NAMALWA (cell line): Measurements from ENCODE around the gene EPHA6.
A peak's percentile ranks its signal among the peaks of the same experiment; 100 is the strongest.

Experiments used
- DNase-seq: peaks from one replicate; pipeline ENCODE4 v3.0.0-alpha.2; 2015; ENCODE audit warnings: low spot score

Gene EPHA6

GRCh38 chr3:97706226-97706625 is 891.8 kb downstream of the EPHA6 start:
- DNase-seq, result no peak

GRCh38 chr3:97711654-97712053 is 897.3 kb downstream of the EPHA6 start:
- DNase-seq, result no peak

GRCh38 chr3:97712919-97713318 is 898.5 kb downstream of the EPHA6 start:
- DNase-seq, result no peak

GRCh38 chr3:97713634-97714033 is 899.2 kb downstream of the EPHA6 start:
- no peak for DNase-seq

- DNase-seq, result peak; percentile 82
Measured at GRCh38 chr3:97719156-97719821, 904.9 kb downstream of the EPHA6 start.

- DNase-seq, result no peak
Measured at GRCh38 chr3:97720417-97720816, 906.0 kb downstream of the EPHA6 start.

GRCh38 chr3:97721446-97721845 is 907.1 kb downstream of the EPHA6 start:
- no peak for DNase-seq

- DNase-seq, result no peak
Measured at GRCh38 chr3:97736928-97737327, 922.5 kb downstream of the EPHA6 start.

GRCh38 chr3:97738761-97739160 is 924.4 kb downstream of the EPHA6 start:
- DNase-seq, result no peak

- no peak for DNase-seq
Measured at GRCh38 chr3:97742036-97742435, 927.6 kb downstream of the EPHA6 start.

- DNase-seq, result no peak
Measured at GRCh38 chr3:97744289-97744688, 929.9 kb downstream of the EPHA6 start.

GRCh38 chr3:97763586-97764406 is 949.4 kb downstream of the EPHA6 start:
- no peak for DNase-seq

GRCh38 chr3:97764407-97765238 is 950.2 kb downstream of the EPHA6 start, which contains the start of gene ARL6:
Gene ARL6 (plus strand): TSS chr3:97764758. CDS start chr3:97768108, 3,350 bp downstream.
- peak; percentile 76 for DNase-seq

GRCh38 chr3:97765336-97765735 is 950.9 kb downstream of the EPHA6 start:
- peak; percentile 4 for DNase-seq

- DNase-seq, result no peak
Measured at GRCh38 chr3:97772926-97773325, 958.5 kb downstream of the EPHA6 start.

- DNase-seq, result no peak
Measured at GRCh38 chr3:97778152-97778551, 963.8 kb downstream of the EPHA6 start.

- peak; percentile 74 for DNase-seq
Measured at GRCh38 chr3:97793420-97794019, 979.1 kb downstream of the EPHA6 start.

- DNase-seq, result no peak
Measured at GRCh38 chr3:97795951-97796350, 981.6 kb downstream of the EPHA6 start.
